ENCODE data around the gene KCNQ1. TPM values are rescaled to one million over a fixed set of nuclear protein-coding genes. Genes with fewer than 3 reads are reported as not detected.

Gene KCNQ1
- total and polyA plus RNA-seq, 2 donors, result 6.3 to 9.1 TPM

DNA sequence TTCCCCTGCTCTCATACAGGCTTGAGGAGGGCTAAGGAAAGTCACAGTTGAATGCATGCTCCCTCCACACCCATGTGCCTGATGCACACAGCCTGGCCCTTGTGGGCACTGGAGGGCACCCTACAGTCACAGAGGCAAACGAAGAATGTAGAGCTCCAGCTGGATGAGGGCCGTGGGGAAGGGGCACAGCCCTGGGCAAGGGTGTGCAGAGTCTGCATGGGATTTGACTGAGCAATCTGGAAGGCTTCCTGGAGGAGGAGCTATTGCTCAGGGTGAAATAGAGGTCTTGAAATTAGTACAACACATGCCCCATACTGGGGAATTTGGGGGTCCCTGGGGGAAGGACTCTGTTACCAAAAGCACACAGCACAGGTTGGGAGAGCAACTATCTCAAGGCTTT is 64.0 kb downstream of the KCNQ1 start:
- DNase-seq (ENCODE audit: extremely low spot score), result no peak
- 65% methylated on average over 2 of the region's 2 CpGs for WGBS
- Histone ChIP-seq H3K4me3 (ENCODE audit: low read depth, low read length) (no peak overlapping the region), H3K4me1 (ENCODE audit: insufficient read depth) (no peaks in the 10 kb centered on the region), H3K27ac (ENCODE audit: low read depth) (no peak overlapping the region), H3K36me3 (ENCODE audit: insufficient read depth) (no peaks in the 10 kb centered on the region)

DNA sequence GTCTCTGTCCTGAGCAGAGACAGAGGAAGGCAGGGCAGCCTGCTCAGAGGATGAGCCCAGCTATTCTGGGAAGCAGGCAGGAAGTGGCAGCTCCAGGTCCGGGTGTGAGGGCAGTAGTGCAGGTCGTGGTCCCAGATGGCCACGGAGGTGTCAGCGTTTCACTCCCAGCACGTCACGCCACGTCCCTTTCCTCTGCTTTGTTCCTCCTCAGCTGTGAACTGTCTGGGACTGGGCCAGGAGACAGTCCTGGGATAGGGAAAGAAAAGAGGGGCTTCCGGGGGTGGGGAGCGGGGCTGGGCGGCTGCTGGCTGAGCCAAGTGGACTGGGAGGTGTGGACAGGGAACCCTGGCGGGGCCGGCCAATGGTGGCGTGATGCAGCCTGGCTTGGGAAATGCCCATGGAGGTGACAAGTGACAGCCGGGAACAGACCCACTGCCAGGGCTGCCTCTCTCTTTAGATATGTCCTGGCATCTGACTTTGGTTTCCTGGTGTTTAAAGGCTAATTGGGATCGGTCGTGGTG is 64.7 kb downstream of the KCNQ1 start:
- 65% methylated on average over 16 of the region's 16 CpGs for WGBS
- no peak for DNase-seq (ENCODE audit: extremely low spot score)
- Histone ChIP-seq H3K36me3 (ENCODE audit: insufficient read depth) (no peaks in the 10 kb centered on the region), H3K27ac (ENCODE audit: low read depth) (no peak overlapping the region), H3K4me1 (ENCODE audit: insufficient read depth) (no peaks in the 10 kb centered on the region), H3K4me3 (ENCODE audit: low read depth, low read length) (no peak overlapping the region)

DNA sequence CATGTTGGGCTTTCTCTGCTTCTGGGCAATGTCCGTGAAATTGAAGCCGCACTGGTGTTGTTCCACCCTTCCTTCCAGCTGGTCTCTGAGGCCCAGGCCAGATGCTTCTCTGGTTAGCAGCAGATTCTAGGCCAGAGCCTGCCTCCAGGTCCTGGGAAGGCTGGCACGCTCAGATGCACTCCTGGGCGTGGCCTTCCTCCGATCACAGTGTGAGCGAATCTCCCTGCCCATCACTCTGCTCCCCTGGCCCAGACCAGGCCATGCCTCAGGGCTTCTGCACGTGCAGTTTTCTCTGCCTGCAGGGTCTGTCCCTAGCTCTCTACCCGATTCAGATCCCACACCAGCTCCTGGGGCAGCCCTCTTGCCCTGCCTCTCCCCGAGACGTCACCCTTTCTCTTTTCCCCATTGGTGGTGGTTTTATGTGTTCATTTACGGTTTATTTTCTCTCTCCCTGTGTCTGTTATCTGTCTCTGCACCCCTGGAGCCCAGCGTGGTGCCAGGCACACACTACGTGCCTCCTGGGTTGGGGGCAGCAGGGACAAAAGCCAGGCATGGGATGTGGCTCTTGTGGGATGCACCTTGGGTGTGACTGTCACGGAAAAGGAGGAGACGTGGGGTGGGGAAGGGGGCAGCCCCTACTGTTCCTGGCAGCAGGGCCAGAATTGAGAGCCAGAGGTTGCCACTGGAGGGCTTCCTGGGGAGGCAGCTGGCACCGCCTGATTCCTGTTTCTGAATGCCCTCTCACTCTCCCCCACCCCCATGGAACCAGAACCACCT is 66.0 kb downstream of the KCNQ1 start:
- H3K4me3 ChIP-seq (ENCODE audit: low read depth, low read length), result no peak overlapping the region
- no peaks in the 10 kb centered on the region for H3K36me3 ChIP-seq (ENCODE audit: insufficient read depth)
- DNase-seq (ENCODE audit: extremely low spot score), result no peak
- no peak overlapping the region for H3K27ac ChIP-seq (ENCODE audit: low read depth)
- 76% methylated on average over 16 of the region's 16 CpGs for WGBS
- no peaks in the 10 kb centered on the region for H3K4me1 ChIP-seq (ENCODE audit: insufficient read depth)

DNA sequence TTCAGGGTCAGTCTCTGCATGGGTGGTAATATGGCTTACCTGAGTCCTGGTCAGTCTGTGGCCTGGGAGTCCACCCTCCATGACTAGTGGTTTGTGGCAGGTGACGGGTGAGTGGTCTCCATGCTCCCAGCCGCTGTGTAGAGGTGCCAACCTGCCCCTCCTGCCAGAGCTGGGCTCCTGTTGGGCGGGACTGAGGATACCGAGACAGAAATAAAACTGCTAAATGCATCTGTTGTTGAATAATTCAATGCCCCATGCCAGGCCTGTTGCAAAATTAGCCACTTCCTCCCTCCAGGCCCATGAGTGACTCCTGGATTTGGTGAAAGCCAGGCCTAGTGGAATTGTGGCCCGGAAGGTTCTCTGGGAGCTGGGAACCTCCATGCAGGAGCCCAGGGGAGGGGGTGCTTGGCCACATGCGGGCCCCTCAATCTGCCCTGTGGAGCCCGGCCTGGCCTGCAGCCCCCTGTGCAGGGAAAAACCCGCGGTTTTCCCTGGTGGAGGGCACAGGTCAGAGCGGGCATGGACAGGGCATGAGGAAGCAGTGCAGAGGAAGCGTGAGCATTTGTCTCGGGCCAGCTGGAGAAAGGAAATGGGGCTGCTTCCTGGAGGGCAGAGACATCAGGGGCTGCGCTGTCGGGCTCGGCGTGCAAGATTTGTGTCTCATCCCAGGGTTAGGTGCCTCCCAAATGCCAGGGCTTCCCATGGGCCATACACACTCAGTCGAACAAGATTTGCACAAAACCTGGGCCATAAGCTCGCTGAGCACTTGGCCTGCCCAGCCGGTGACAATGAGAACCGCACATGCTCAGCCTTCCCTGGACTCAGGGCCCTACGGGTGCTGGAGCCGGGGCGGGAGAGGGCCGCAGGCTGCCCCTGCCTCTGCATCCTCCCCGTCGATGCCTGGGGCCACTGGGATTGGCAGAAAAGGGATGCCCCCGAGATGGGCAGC is 66.9 kb downstream of the KCNQ1 start:
- no peak for DNase-seq (ENCODE audit: extremely low spot score)
- Histone ChIP-seq H3K4me1 (ENCODE audit: insufficient read depth) (no peaks in the 10 kb centered on the region), H3K36me3 (ENCODE audit: insufficient read depth) (no peaks in the 10 kb centered on the region), H3K4me3 (ENCODE audit: low read depth, low read length) (no peak overlapping the region), H3K27ac (ENCODE audit: low read depth) (no peak overlapping the region)
- WGBS, result 84% methylated on average over 27 of the region's 27 CpGs

DNA sequence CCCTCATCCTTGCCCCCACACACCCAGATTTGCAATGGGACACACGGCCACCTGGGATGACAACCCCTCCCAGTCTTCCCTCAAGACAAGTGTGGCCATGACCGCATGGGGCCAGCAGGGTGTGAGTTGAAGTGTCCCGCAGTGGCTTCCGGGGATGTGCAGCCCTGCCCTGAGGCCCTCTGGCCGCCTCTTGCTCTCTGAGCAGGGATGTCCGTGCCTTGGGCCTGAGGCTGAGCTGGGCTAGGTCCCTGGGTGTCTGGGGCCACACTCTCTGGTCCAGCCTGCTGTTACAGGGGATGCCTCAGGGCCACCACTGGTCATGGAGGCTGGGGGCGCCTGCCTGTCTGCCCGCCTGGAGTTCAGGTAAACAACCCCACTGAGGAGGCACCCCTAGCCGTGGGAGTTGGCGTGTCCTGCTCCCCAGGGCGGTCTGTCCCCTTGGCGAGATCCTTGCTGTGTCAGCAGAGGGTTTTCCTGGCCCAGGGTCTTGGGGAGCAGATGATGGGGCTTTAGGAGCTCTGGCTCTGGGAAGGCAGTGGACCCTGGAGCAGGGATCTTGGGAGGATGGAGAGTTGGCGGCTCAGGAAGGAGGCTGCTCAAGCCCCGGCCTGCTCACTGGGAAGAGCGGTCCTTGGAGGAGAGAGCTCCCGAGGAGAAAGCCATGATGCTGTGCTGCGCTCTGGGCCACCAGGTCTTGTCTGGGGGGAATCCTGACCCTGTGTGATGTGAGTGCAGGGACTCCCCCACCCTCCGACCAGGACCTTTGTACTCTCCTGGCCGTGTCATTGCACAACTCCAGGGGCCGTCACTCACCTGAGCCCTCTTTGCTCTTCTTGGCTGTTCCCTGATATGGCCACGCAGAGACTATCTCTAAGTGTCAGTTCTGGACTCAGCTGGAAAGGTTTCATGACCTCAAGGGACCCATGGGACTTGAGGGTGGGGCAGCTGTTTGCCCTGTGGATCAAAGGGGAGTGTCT is 67.9 kb downstream of the KCNQ1 start:
- Histone ChIP-seq H3K4me1 (ENCODE audit: insufficient read depth) (no peaks in the 10 kb centered on the region), H3K36me3 (ENCODE audit: insufficient read depth) (no peaks in the 10 kb centered on the region), H3K27ac (ENCODE audit: low read depth) (no peak overlapping the region), H3K4me3 (ENCODE audit: low read depth, low read length) (no peak overlapping the region)
- DNase-seq (ENCODE audit: extremely low spot score), result no peak
- 91% methylated on average over 21 of the region's 21 CpGs for WGBS

DNA sequence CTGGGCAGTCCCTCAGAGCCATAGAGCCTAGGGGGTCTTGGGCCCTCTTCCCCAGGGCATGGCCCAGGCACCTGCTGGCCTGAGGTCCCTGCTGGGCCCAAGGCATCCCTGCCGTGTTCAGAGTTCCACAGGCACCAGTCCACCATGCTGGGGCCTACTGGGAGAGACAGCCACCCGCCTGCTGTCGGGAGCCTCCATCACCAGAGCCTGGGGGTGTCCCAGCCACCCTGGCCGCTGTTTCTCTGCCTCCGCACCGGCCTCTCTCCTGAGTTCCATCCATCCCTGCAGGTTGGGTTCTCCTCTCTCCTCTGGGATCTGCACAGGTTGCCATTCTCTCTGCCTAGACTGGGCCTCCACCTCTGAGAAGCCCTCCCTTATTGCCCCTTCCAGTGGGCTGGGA is 68.6 kb downstream of the KCNQ1 start:
- H3K4me3 ChIP-seq (ENCODE audit: low read depth, low read length), result no peak overlapping the region
- DNase-seq (ENCODE audit: extremely low spot score), result no peak
- H3K4me1 ChIP-seq (ENCODE audit: insufficient read depth), result no peaks in the 10 kb centered on the region
- H3K27ac ChIP-seq (ENCODE audit: low read depth), result no peak overlapping the region
- H3K36me3 ChIP-seq (ENCODE audit: insufficient read depth), result no peaks in the 10 kb centered on the region
- 93% methylated on average over 6 of the region's 6 CpGs for WGBS

DNA sequence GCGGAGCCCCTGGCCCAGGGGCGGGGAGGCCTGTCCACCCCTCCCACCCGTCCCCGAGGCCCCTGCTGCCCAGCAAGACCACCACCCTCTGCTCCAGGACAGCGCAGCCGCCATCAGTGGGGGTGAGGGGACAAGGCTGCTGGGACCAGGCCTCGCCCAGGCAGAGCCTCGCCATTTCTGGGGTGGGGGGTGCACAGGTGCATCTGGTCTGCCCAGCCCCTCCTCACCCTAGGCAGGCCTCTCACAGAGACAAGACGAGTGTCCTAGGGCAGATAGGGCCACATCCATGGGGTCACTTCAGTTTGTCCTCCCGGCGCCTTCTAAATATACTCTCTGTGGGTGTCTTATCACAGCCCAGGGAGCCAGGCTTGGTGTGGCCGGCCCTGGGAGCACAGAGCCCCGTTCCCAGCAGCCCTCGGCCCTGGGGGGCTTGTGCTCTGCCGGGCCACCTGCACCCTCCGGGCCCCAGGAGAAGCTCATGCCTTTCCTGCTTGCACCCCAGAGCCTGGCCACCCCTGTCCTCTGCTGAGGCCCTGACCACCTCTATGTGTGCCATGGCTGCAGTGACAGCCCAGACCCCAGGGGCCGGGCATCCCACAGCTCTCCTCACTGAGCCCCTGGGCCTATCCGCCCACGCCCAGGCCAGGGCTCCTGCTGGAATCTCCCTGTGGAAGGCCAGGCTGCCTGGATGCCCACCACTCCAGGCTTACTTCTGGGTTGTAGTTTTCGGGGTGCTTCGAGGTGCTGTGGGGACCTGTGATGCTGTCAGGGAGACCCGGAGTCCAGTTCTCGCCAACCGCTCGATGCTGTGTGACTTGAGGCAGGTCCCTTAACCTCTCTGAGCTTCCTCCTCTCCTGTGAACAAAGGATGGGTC is 70.8 kb downstream of the KCNQ1 start:
- no peaks in the 10 kb centered on the region for H3K36me3 ChIP-seq (ENCODE audit: insufficient read depth)
- H3K4me3 ChIP-seq (ENCODE audit: low read depth, low read length), result no peak overlapping the region
- no peaks in the 10 kb centered on the region for H3K4me1 ChIP-seq (ENCODE audit: insufficient read depth)
- 90% methylated on average over 25 of the region's 25 CpGs for WGBS
- no peak for DNase-seq (ENCODE audit: extremely low spot score)
- no peak overlapping the region for H3K27ac ChIP-seq (ENCODE audit: low read depth)

DNA sequence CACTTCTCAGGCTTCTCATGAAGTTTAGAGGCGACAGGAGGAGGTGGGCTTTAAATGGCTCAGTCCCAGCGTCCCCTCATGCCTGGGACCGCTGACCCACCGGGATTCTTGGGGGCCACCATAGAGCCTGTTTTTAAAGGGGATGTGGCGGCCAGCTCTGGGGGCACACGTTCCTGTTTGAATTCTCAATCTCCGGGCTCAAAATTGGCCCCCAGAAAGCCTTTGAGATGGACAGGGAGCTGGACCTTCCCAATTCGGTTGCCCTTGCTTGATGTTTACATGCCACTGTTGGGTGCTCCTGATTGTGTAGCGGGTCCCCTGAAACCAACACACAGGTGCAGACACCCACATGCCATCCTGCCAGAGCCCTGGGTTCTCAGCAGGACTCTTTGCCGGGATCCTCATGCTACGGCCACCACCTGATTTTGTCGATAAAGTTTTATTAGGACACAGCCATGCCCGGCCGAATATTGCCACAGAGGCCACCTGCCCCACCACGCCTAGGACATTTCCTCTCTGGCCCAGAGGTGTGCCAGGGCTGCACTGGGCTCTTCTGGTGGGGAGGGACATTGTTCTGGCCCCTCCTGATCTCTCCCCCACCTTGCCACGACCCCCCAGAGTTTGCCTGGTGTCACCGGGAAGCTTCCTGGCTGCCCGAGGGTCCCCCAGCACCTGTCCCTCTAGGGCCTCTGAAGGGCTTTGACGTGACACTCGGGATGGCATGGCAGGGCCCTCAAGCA is 71.6 kb downstream of the KCNQ1 start:
- no peaks in the 10 kb centered on the region for H3K4me1 ChIP-seq (ENCODE audit: insufficient read depth)
- WGBS, result 91% methylated on average over 20 of the region's 20 CpGs
- H3K27ac ChIP-seq (ENCODE audit: low read depth), result no peak overlapping the region
- H3K4me3 ChIP-seq (ENCODE audit: low read depth, low read length), result no peak overlapping the region
- DNase-seq (ENCODE audit: extremely low spot score), result no peak
- H3K36me3 ChIP-seq (ENCODE audit: insufficient read depth), result no peaks in the 10 kb centered on the region

DNA sequence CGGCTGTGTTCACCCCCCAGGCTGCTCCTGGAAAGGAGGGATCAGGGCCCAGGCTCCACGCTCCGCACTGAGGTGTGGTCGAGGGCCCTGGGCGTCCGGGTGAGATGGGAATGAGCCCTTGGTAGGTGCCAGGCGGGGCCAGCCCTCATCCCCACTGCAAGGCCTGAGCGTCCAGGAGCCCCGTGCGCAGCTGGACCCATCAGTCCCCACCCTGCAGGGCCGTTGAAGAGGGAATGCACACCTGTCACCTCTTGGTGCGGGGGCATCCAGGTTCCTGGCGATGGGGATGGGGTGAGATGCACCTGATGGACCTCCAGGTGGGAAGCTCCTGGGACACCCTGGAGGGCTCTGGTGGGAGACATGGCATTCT is 72.2 kb downstream of the KCNQ1 start:
- Histone ChIP-seq H3K36me3 (ENCODE audit: insufficient read depth) (no peaks in the 10 kb centered on the region), H3K27ac (ENCODE audit: low read depth) (no peak overlapping the region), H3K4me3 (ENCODE audit: low read depth, low read length) (no peak overlapping the region), H3K4me1 (ENCODE audit: insufficient read depth) (no peaks in the 10 kb centered on the region)
- no peak for DNase-seq (ENCODE audit: extremely low spot score)
- 87% methylated on average over 13 of the region's 13 CpGs for WGBS

DNA sequence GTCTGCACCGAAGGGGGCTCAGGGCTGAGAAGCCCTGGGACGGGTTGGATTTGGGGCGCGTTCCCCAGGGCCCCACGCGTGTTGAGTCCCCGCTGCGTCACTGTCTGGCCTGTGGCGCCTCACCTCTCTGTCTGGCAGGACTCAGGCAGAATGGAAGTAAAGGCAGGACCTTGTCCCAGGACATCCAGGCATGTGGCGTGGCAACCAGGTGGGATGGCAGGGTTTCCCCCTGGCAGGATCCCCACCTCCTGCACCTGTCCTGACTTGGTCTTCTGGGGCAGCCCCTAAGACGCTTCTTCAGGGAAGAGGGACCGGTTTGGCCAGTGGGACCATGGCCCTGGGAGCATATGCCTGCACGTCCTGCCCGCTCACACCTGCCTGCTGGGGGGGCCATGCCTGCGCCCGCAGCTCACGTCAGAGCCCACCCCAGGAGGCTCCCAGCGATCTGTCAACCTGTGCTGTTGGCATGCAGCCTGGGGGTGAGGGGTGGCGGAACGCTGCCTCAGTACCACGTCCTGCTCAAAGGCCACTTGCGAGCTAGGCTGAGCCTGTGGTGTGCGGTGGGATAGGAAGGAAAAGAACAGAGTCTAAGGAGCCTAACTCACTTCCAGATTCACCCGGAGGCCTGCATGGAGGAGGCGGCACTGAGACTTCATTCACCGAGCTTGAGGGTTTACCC is 72.7 kb downstream of the KCNQ1 start:
- 82% methylated on average over 26 of the region's 26 CpGs for WGBS
- no peak overlapping the region for H3K27ac ChIP-seq (ENCODE audit: low read depth)
- DNase-seq (ENCODE audit: extremely low spot score), result no peak
- H3K4me3 ChIP-seq (ENCODE audit: low read depth, low read length), result no peak overlapping the region
- H3K36me3 ChIP-seq (ENCODE audit: insufficient read depth), result no peaks in the 10 kb centered on the region
- H3K4me1 ChIP-seq (ENCODE audit: insufficient read depth), result no peaks in the 10 kb centered on the region

DNA sequence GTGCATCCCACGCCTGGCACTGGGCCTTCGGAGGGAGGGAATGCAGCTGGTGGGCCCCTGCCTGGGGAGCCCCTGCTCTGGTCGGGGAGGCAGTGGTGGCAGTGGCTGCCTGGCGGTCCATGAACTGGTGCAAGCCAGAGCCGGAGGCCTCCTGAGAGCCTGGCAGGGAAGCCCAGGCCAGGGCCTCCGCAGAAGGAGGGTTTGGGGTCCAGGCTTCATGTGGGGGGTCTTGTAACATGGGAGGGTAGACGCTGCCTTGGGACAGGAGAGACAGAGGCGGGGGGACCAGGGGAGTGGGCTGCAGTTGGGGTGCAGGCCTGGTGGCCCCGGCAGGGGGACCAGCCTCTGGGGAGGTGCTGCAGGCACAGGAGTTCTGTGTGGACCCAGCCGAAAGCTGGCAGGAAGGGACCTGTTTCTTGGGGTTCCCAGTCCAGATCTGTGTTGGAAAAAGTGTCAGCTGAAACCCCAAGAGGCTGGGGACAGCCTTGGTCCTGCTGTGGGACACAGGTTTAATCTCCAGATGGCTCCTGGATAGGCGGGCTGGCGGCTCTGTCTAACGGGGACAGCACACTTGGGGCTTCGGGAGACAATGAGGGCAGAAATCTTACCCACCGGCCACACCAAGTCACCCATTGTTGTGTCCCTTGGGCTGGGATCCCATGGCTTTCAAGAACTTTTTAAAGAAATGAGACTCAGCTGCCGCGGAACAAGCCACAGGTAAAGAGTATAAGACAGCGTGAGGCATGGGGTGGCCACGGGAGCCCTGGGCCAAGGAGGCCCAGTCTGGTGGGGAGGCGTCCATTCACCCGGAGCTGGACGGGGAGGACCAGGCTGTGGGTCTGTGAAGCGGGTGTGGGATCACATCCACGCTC is 73.5 kb downstream of the KCNQ1 start:
- Histone ChIP-seq H3K36me3 (ENCODE audit: insufficient read depth) (no peaks in the 10 kb centered on the region), H3K27ac (ENCODE audit: low read depth) (no peak overlapping the region), H3K4me3 (ENCODE audit: low read depth, low read length) (no peak overlapping the region), H3K4me1 (ENCODE audit: insufficient read depth) (no peaks in the 10 kb centered on the region)
- DNase-seq (ENCODE audit: extremely low spot score), result no peak
- WGBS, result 90% methylated on average over 24 of the region's 24 CpGs

Measured in urinary bladder (tissue), 4 donors.